H9 (cell line): ENCODE results near the gene SLC5A12. TPM values are rescaled to one million over a fixed set of nuclear protein-coding genes. Genes with fewer than 3 reads are reported as not detected.

Experiments used
- DNase-seq: peaks from one replicate; pipeline ENCODE4 v3.0.0-alpha.2; 2017
- H2AFZ ChIP-seq: one replicate; pipeline ENCODE4 v1.6.1; 2013; ENCODE audit warnings: mild to moderate bottlenecking, low read length, control low read depth, moderate library complexity
- H2AK5ac ChIP-seq: 2 replicates; pipeline ENCODE4 v1.6.1; 2013; ENCODE audit warnings: low read length, control low read depth, mixed read lengths; ENCODE audit not compliant: insufficient read length
- H2BK120ac ChIP-seq: one replicate; pipeline ENCODE4 v1.6.1; 2013; ENCODE audit warnings: low read depth, mild to moderate bottlenecking, low read length, control low read depth, inconsistent platforms; ENCODE audit not compliant: poor library complexity, severe bottlenecking
- H2BK12ac ChIP-seq: 2 replicates; pipeline ENCODE4 v1.6.1; 2013; ENCODE audit warnings: low read length, control low read depth, mixed read lengths, low read depth; ENCODE audit not compliant: insufficient read length
- H2BK15ac ChIP-seq: 2 replicates; pipeline ENCODE4 v1.6.1; 2013; ENCODE audit warnings: low read depth, low read length, control low read depth
- H2BK20ac ChIP-seq: one replicate; pipeline ENCODE4 v1.6.1; 2013; ENCODE audit warnings: low read depth, mild to moderate bottlenecking, low read length, control low read depth, inconsistent platforms; ENCODE audit not compliant: poor library complexity, severe bottlenecking
- H2BK5ac ChIP-seq: 2 replicates; pipeline ENCODE4 v1.6.1; 2013; ENCODE audit warnings: low read length, control low read depth, mixed read lengths; ENCODE audit not compliant: insufficient read length
- H3K14ac ChIP-seq: 2 replicates; pipeline ENCODE4 v1.6.1; 2013; ENCODE audit warnings: low read length, control low read depth; ENCODE audit not compliant: insufficient read depth
- H3K18ac ChIP-seq: 2 replicates; pipeline ENCODE4 v1.6.1; 2013; ENCODE audit warnings: low read depth, mild to moderate bottlenecking, mixed read lengths, low read length, control low read depth; ENCODE audit not compliant: insufficient read length
- H3K23ac ChIP-seq: 2 replicates; pipeline ENCODE4 v1.6.1; 2013; ENCODE audit warnings: low read length, control low read depth, mixed read lengths, low read depth; ENCODE audit not compliant: insufficient read length
- H3K23me2 ChIP-seq: 2 replicates; pipeline ENCODE4 v1.6.1; 2013; ENCODE audit warnings: low read depth, mild to moderate bottlenecking, mixed read lengths, low read length, control low read depth; ENCODE audit not compliant: insufficient read length, poor library complexity, severe bottlenecking
- H3K27ac ChIP-seq: 2 replicates; pipeline ENCODE4 v1.5.1; 2013; ENCODE audit warnings: low read length, control low read depth, mixed read lengths, low read depth; ENCODE audit not compliant: insufficient read length
- H3K27me3 ChIP-seq: 2 replicates; pipeline ENCODE4 v1.6.1; 2013; ENCODE audit warnings: low read length, control low read depth, inconsistent platforms; ENCODE audit not compliant: insufficient read depth
- H3K4ac ChIP-seq: 2 replicates; pipeline ENCODE4 v1.6.1; 2013; ENCODE audit warnings: low read depth, mild to moderate bottlenecking, control low read depth, inconsistent platforms, low read length, moderate library complexity
- H3K4me1 ChIP-seq: 2 replicates; pipeline ENCODE4 v1.6.1; 2013; ENCODE audit warnings: low read length, control low read depth, inconsistent platforms; ENCODE audit not compliant: insufficient read depth
- H3K4me2 ChIP-seq: 2 replicates; pipeline ENCODE4 v1.6.1; 2013; ENCODE audit warnings: low read length, control low read depth, mixed read lengths; ENCODE audit not compliant: insufficient read length, insufficient read depth
- H3K56ac ChIP-seq: 2 replicates; pipeline ENCODE4 v1.6.1; 2013; ENCODE audit warnings: low read depth, mild to moderate bottlenecking, mixed read lengths, low read length, control low read depth; ENCODE audit not compliant: insufficient read length
- H3K79me1 ChIP-seq: 2 replicates; pipeline ENCODE4 v1.6.1; 2013; ENCODE audit warnings: low read depth, mild to moderate bottlenecking, moderate library complexity, low read length, control low read depth, inconsistent platforms; ENCODE audit not compliant: insufficient read depth, poor library complexity, severe bottlenecking
- H3K79me2 ChIP-seq: 2 replicates; pipeline ENCODE4 v1.6.1; 2013; ENCODE audit warnings: low read length, control low read depth, inconsistent platforms; ENCODE audit not compliant: insufficient read depth
- H3K9ac ChIP-seq: 2 replicates; pipeline ENCODE4 v1.6.1; 2013; ENCODE audit warnings: low read length, control low read depth, mixed read lengths; ENCODE audit not compliant: insufficient read length; ENCODE audit errors: extremely low read depth
- H3K9me3 ChIP-seq: one replicate; pipeline ENCODE4 v1.6.1; 2013; ENCODE audit warnings: low read depth, low read length, inconsistent platforms; ENCODE audit not compliant: control insufficient read depth
- H3T11ph ChIP-seq: one replicate; pipeline ENCODE4 v1.6.1; 2013; ENCODE audit warnings: mild to moderate bottlenecking, low read length, control low read depth, inconsistent platforms
- H4K20me1 ChIP-seq: one replicate; pipeline ENCODE4 v1.6.1; 2013; ENCODE audit not compliant: control insufficient read depth, insufficient read length, insufficient read depth
- H4K5ac ChIP-seq: 2 replicates; pipeline ENCODE4 v1.6.1; 2013; ENCODE audit warnings: low read depth, mild to moderate bottlenecking, mixed read lengths, low read length, control low read depth; ENCODE audit not compliant: insufficient read length
- H4K8ac ChIP-seq: replicated peaks from 2 replicates; pipeline ENCODE4 v1.6.1; 2013; ENCODE audit warnings: low read length, control low read depth, mixed read lengths, low read depth; ENCODE audit not compliant: insufficient read length
- H4K91ac ChIP-seq: 2 replicates; pipeline ENCODE4 v1.6.1; 2013; ENCODE audit warnings: low read depth, mild to moderate bottlenecking, moderate library complexity, mixed read lengths, low read length, control low read depth; ENCODE audit not compliant: insufficient read length
- H3K27ac Mint-ChIP-seq, 3 experiments: 2 replicates in 2 of 3; 3 replicates in 1 of 3; pipeline ENCODE4 v1.8.0; 2020 to 2021; ENCODE audit warnings: mixed read lengths in 3 of 3, mild to moderate bottlenecking in 1 of 3, moderate library complexity in 1 of 3
- H3K27me3 Mint-ChIP-seq: 2 replicates; pipeline ENCODE4 v1.8.0; 2021; ENCODE audit warnings: low read depth, mild to moderate bottlenecking, moderate library complexity, mixed read lengths
- H3K36me3 Mint-ChIP-seq, 3 experiments: 2 replicates in 2 of 3; 3 replicates in 1 of 3; pipeline ENCODE4 v1.8.0; 2020 to 2021; ENCODE audit warnings: low read depth in 3 of 3, mixed read lengths in 3 of 3; ENCODE audit not compliant: insufficient read depth in 1 of 3
- H3K4me1 Mint-ChIP-seq, 2 experiments: 2 replicates each; pipeline ENCODE4 v1.8.0; 2020; ENCODE audit warnings: mixed read lengths in 2 of 2
- H3K4me3 Mint-ChIP-seq, 2 experiments: 2 replicates in 1 of 2; 3 replicates in 1 of 2; pipeline ENCODE4 v1.8.0; 2020 to 2021; ENCODE audit warnings: mild to moderate bottlenecking in 2 of 2, mixed read lengths in 2 of 2, moderate library complexity in 1 of 2
- H3K9me3 Mint-ChIP-seq, 2 experiments: 2 replicates in 1 of 2; 3 replicates in 1 of 2; pipeline ENCODE4 v1.8.0; 2020; ENCODE audit warnings: mild to moderate bottlenecking in 2 of 2, mixed read lengths in 2 of 2, moderate library complexity in 1 of 2
- CTCF ChIP-seq: fragments of 200-600 bp; sonication (generic); conservative IDR thresholded peaks from 3 replicates; pipeline ENCODE4 v1.8.0; 2021; ENCODE audit warnings: antibody characterized with exemption, mild to moderate bottlenecking
- whole genome bisulfite sequencing: extraction: QIAGEN DNeasy Blood & Tissue Kit; methylation state at CpG from one replicate; pipeline ENCODE4 v1.1.7; 2013; ENCODE audit warnings: missing lambda C conversion rate, low lambda C conversion rate, mixed read lengths; ENCODE audit not compliant: insufficient read length; ENCODE audit errors: extremely low coverage; 5-methylcytosine and 5-hydroxymethylcytosine counted together
- total RNA-seq: library from RNA; stranded (reverse); gene quantifications from 2 replicates; pipeline ENCODE4 v1.2.1, GENCODE V29; 2021

SLC5A12 gene
- total RNA-seq, 1 experiment from 2014 or later: 2.7 TPM

GRCh38 chr11:26764825-26765224, 43.0 kb upstream of the SLC5A12 start:
- no peaks in the 10 kb centered on the region; the same call in 1 of the 2 replicates for H3K27me3 Mint-ChIP-seq
- TF ChIP-seq CTCF: no peak
- no peak overlapping the region for H4K5ac ChIP-seq
- no peak overlapping the region for H3K56ac ChIP-seq
- H3K79me2 ChIP-seq: no peaks in the 10 kb centered on the region
- H2BK12ac ChIP-seq: no peak overlapping the region
- H4K8ac ChIP-seq: no peak overlapping the region
- H3K4me3 Mint-ChIP-seq: no peak overlapping the region
- H3K18ac ChIP-seq: no peak overlapping the region
- no peak overlapping the region for H2AFZ ChIP-seq
- H3K23ac ChIP-seq: no peak overlapping the region
- no peak overlapping the region for H4K91ac ChIP-seq
- H3K4me1 ChIP-seq: 0 out of 2 replicates have a peak, but pooled peaks cover 5% of the 10 kb centered on the region
- no peak overlapping the region for H2BK20ac ChIP-seq
- H3K27ac Mint-ChIP-seq: no peak overlapping the region
- H3K4me1 Mint-ChIP-seq: peaks cover 19 to 22% of the 10 kb centered on the region in 2 experiments
- no peak overlapping the region for H3K4me2 ChIP-seq
- H3K9me3 Mint-ChIP-seq: 0 out of 5 replicates have a peak, but pooled peaks cover 0 to 1% of the 10 kb centered on the region in 2 experiments
- WGBS: no CpG with 5 or more reads among the region's 3 CpGs
- H4K20me1 ChIP-seq: no peaks in the 10 kb centered on the region
- no peak overlapping the region for H2BK120ac ChIP-seq
- H3K9ac ChIP-seq: no peak overlapping the region
- no peaks in the 10 kb centered on the region for H3K23me2 ChIP-seq
- H3K9me3 ChIP-seq: no peaks in the 10 kb centered on the region
- no peaks in the 10 kb centered on the region; a peak in 1 of 7 replicates for H3K36me3 Mint-ChIP-seq
- no peaks in the 10 kb centered on the region for H3K79me1 ChIP-seq
- H2AK5ac ChIP-seq: no peak overlapping the region
- no peak overlapping the region for H3K27ac ChIP-seq
- no peak for DNase-seq
- no peaks in the 10 kb centered on the region for H3K27me3 ChIP-seq
- H3K14ac ChIP-seq: no peak overlapping the region
- no peak overlapping the region for H2BK5ac ChIP-seq
- no peak overlapping the region for H3K4ac ChIP-seq
- no peak overlapping the region for H3T11ph ChIP-seq
- H2BK15ac ChIP-seq: no peak overlapping the region
